ENCODE results near the gene DDX59.

DNA sequence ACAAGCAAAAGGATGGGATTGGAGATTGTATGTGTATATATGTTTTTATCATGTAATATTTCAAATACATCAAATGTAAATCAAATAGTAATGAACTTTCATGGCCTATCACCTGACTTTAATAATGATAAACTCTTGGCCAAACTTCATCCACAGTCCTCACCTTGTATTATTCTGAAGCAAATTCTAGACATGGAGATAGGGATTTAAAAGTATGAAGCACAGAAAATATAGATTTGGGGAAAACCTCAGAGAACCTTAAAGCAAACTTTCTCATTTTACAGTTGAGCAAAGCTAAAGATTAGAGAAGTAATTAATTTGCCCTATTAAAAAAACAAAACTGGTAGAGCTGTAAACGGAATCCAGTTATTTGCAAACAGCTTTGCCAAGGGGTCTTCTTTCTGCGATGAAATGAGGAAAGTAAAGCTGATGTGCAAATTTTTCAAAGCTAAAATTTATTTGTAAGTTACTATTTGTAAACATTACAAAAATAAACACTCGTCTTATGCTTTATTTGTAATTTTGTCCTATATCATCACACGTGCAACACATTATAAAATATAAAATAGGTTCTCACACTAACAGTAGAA, 29.2 kb downstream of the DDX59 start:
- TF ChIP-seq ZFP3 (CRISPR knock-in tag; IDR thresholded peaks at IDR 0.05) (no peak), ZNF70 (CRISPR knock-in tag; IDR thresholded peaks at IDR 0.05) (no peak), BACH2 (CRISPR knock-in tag; IDR thresholded peaks at IDR 0.05; ENCODE audit: borderline replicate concordance) (no peak), ZFP30 (CRISPR knock-in tag; IDR thresholded peaks at IDR 0.05) (no peak), RARB (CRISPR knock-in tag; IDR thresholded peaks at IDR 0.05) (no peak), TCF4 (CRISPR knock-in tag; IDR thresholded peaks at IDR 0.05; ENCODE audit: borderline replicate concordance) (no peak), OSR1 (CRISPR knock-in tag; IDR thresholded peaks at IDR 0.05) (no peak), ARNTL (CRISPR knock-in tag; IDR thresholded peaks at IDR 0.05; ENCODE audit: borderline replicate concordance, low read depth) (no peak), ZNF565 (CRISPR knock-in tag; conservative IDR thresholded peaks at IDR 0.05; ENCODE audit: low read depth) (no peak)
- TF ChIP-seq, protein P1, sequence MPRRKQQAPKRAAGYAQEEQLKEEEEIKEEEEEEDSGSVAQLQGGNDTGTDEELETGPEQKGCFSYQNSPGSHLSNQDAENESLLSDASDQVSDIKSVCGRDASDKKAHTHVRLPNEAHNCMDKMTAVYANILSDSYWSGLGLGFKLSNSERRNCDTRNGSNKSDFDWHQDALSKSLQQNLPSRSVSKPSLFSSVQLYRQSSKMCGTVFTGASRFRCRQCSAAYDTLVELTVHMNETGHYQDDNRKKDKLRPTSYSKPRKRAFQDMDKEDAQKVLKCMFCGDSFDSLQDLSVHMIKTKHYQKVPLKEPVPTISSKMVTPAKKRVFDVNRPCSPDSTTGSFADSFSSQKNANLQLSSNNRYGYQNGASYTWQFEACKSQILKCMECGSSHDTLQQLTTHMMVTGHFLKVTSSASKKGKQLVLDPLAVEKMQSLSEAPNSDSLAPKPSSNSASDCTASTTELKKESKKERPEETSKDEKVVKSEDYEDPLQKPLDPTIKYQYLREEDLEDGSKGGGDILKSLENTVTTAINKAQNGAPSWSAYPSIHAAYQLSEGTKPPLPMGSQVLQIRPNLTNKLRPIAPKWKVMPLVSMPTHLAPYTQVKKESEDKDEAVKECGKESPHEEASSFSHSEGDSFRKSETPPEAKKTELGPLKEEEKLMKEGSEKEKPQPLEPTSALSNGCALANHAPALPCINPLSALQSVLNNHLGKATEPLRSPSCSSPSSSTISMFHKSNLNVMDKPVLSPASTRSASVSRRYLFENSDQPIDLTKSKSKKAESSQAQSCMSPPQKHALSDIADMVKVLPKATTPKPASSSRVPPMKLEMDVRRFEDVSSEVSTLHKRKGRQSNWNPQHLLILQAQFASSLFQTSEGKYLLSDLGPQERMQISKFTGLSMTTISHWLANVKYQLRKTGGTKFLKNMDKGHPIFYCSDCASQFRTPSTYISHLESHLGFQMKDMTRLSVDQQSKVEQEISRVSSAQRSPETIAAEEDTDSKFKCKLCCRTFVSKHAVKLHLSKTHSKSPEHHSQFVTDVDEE (CRISPR knock-in tag; IDR thresholded peaks at IDR 0.05) = no peak
- TF ChIP-seq, protein P2, sequence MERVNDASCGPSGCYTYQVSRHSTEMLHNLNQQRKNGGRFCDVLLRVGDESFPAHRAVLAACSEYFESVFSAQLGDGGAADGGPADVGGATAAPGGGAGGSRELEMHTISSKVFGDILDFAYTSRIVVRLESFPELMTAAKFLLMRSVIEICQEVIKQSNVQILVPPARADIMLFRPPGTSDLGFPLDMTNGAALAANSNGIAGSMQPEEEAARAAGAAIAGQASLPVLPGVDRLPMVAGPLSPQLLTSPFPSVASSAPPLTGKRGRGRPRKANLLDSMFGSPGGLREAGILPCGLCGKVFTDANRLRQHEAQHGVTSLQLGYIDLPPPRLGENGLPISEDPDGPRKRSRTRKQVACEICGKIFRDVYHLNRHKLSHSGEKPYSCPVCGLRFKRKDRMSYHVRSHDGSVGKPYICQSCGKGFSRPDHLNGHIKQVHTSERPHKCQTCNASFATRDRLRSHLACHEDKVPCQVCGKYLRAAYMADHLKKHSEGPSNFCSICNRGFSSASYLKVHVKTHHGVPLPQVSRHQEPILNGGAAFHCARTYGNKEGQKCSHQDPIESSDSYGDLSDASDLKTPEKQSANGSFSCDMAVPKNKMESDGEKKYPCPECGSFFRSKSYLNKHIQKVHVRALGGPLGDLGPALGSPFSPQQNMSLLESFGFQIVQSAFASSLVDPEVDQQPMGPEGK (CRISPR knock-in tag; IDR thresholded peaks at IDR 0.05; ENCODE audit: borderline replicate concordance) = no peak
- TF ChIP-seq, protein P3, sequence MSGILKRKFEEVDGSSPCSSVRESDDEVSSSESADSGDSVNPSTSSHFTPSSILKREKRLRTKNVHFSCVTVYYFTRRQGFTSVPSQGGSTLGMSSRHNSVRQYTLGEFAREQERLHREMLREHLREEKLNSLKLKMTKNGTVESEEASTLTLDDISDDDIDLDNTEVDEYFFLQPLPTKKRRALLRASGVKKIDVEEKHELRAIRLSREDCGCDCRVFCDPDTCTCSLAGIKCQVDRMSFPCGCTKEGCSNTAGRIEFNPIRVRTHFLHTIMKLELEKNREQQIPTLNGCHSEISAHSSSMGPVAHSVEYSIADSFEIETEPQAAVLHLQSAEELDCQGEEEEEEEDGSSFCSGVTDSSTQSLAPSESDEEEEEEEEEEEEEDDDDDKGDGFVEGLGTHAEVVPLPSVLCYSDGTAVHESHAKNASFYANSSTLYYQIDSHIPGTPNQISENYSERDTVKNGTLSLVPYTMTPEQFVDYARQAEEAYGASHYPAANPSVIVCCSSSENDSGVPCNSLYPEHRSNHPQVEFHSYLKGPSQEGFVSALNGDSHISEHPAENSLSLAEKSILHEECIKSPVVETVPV (CRISPR knock-in tag; IDR thresholded peaks at IDR 0.05) = no peak
- TF ChIP-seq, protein P4, sequence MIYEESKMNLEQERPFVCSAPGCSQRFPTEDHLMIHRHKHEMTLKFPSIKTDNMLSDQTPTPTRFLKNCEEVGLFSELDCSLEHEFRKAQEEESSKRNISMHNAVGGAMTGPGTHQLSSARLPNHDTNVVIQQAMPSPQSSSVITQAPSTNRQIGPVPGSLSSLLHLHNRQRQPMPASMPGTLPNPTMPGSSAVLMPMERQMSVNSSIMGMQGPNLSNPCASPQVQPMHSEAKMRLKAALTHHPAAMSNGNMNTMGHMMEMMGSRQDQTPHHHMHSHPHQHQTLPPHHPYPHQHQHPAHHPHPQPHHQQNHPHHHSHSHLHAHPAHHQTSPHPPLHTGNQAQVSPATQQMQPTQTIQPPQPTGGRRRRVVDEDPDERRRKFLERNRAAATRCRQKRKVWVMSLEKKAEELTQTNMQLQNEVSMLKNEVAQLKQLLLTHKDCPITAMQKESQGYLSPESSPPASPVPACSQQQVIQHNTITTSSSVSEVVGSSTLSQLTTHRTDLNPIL (CRISPR knock-in tag; IDR thresholded peaks at IDR 0.05; ENCODE audit: low read depth) = no peak
- TF ChIP-seq, protein P5, sequence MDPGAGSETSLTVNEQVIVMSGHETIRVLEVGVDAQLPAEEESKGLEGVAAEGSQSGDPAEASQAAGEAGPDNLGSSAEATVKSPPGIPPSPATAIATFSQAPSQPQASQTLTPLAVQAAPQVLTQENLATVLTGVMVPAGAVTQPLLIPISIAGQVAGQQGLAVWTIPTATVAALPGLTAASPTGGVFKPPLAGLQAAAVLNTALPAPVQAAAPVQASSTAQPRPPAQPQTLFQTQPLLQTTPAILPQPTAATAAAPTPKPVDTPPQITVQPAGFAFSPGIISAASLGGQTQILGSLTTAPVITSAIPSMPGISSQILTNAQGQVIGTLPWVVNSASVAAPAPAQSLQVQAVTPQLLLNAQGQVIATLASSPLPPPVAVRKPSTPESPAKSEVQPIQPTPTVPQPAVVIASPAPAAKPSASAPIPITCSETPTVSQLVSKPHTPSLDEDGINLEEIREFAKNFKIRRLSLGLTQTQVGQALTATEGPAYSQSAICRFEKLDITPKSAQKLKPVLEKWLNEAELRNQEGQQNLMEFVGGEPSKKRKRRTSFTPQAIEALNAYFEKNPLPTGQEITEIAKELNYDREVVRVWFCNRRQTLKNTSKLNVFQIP (CRISPR knock-in tag; IDR thresholded peaks at IDR 0.05; ENCODE audit: borderline replicate concordance, low read depth) = no peak
